Hepatocyte (in vitro differentiated cells): ENCODE results near the gene GALNT11.

Source experiments
- EZH2 ChIP-seq: fragments of 200-600 bp; sonication (generic); IDR thresholded peaks from 2 replicates; pipeline ENCODE4 v1.6.1; 2016; ENCODE audit warnings: antibody characterized with exemption, mild to moderate bottlenecking, borderline replicate concordance
- TF ChIP-seq, protein P1 (sequence below): fragments of 200-600 bp; sonication (generic); IDR thresholded peaks from 2 replicates; pipeline ENCODE4 v1.5.1; 2016; ENCODE audit warnings: antibody characterized with exemption, mild to moderate bottlenecking; ENCODE audit not compliant: poor library complexity

DNA sequence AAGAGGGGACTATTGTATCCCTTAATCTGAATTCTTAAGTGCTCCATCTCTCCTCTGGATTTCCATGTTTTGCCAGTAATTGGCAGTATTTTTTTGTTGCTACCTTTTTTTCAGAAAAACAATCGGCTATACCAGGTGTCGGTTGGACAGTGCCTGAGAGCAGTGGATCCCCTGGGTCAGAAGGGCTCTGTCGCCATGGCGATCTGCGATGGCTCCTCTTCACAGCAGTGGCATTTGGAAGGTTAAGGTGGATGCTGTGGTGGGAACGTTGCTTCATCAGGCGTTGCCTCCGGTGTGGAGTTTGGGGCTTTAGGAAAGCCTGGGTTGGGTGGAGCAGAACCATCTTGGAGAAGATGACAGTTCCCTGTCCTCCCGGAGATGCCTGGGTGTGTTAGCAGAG, 96.0 kb downstream of the GALNT11 start:
- TF ChIP-seq, protein P1, sequence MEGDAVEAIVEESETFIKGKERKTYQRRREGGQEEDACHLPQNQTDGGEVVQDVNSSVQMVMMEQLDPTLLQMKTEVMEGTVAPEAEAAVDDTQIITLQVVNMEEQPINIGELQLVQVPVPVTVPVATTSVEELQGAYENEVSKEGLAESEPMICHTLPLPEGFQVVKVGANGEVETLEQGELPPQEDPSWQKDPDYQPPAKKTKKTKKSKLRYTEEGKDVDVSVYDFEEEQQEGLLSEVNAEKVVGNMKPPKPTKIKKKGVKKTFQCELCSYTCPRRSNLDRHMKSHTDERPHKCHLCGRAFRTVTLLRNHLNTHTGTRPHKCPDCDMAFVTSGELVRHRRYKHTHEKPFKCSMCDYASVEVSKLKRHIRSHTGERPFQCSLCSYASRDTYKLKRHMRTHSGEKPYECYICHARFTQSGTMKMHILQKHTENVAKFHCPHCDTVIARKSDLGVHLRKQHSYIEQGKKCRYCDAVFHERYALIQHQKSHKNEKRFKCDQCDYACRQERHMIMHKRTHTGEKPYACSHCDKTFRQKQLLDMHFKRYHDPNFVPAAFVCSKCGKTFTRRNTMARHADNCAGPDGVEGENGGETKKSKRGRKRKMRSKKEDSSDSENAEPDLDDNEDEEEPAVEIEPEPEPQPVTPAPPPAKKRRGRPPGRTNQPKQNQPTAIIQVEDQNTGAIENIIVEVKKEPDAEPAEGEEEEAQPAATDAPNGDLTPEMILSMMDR, result no peak
- TF ChIP-seq EZH2, result no peak
